Fibroblast of the aortic adventitia (primary cell): ENCODE results near the gene SF3A1. TPM values are rescaled to one million over a fixed set of nuclear protein-coding genes. Genes with fewer than 3 reads are reported as not detected.

Experiments used
- DNase-seq: peaks from one replicate; pipeline ENCODE4 v3.0.0-alpha.2; 2010; ENCODE audit warnings: low read depth
- H3K4me3 ChIP-seq: 2 replicates; pipeline ENCODE4 v1.5.1; 2011; ENCODE audit warnings: low read depth, mild to moderate bottlenecking, control low read depth, low read length, moderate library complexity
- total RNA-seq: library from RNA; depleted of rRNA; stranded (reverse); fragments of >200 nt; gene quantifications from 2 replicates; pipeline ENCODE4 v1.2.3, GENCODE V29; 2012; ENCODE audit warnings: low replicate concordance
- TF ChIP-seq, protein P1 (sequence below): IDR thresholded peaks from 2 replicates; pipeline ENCODE4 v1.5.1; 2011; ENCODE audit warnings: mild to moderate bottlenecking, low read length, control low read depth, inconsistent platforms; ENCODE audit not compliant: insufficient read depth

Gene SF3A1
- total RNA-seq, 1 donor, result 43.7 TPM

GRCh38 chr22:30284172-30284571 lies 72.5 kb downstream of the SF3A1 start:
- TF ChIP-seq, protein P1, sequence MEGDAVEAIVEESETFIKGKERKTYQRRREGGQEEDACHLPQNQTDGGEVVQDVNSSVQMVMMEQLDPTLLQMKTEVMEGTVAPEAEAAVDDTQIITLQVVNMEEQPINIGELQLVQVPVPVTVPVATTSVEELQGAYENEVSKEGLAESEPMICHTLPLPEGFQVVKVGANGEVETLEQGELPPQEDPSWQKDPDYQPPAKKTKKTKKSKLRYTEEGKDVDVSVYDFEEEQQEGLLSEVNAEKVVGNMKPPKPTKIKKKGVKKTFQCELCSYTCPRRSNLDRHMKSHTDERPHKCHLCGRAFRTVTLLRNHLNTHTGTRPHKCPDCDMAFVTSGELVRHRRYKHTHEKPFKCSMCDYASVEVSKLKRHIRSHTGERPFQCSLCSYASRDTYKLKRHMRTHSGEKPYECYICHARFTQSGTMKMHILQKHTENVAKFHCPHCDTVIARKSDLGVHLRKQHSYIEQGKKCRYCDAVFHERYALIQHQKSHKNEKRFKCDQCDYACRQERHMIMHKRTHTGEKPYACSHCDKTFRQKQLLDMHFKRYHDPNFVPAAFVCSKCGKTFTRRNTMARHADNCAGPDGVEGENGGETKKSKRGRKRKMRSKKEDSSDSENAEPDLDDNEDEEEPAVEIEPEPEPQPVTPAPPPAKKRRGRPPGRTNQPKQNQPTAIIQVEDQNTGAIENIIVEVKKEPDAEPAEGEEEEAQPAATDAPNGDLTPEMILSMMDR, result no peak
- no peak for DNase-seq
- H3K4me3 ChIP-seq, result no peak overlapping the region

DNA sequence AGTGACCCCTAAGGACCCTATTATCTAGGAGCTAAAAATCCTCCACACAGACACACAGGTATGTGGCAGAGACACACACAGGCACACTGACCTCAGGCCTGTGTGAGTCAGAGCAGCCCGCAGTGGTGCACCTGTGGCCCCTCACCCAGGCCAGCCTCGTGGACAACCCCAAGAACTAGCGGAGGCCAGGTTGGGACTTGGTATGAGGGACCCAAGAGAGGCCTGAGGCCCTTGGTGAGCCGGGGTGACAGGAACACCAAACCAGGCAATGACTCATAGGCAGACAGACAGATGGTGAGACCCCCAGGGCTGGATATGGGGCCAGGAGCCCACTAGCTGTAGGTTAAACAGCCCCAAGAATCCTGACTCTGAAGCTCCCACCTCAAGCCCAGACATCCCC lies 73.4 kb downstream of the SF3A1 start:
- H3K4me3 ChIP-seq, result no peak overlapping the region
- no peak for DNase-seq

DNA sequence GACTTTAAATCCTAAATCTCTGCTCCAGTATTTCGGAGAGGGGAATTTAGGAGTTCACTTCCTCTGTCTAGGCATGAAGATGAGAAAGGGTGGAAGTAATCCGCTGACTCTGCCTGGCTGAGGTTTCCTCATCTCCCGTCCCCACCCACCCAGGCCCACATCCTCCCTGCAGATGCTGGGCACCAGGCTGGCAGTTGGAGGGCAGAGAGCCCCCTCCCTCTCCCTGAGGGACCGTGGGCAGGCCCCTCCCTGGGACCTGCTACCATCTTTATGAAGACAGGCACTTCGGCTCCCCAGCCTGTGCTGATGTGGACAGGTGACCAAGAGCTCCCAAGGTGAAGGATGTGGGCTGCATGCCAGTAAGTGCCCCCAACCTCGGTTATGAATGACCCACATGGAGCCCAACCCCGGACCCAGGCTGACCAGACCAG lies 74.1 kb downstream of the SF3A1 start:
- H3K4me3 ChIP-seq, result no peak overlapping the region
- no peak for DNase-seq
- TF ChIP-seq, protein P1, result no peak

More for the DNA sequence above, 73.4 kb downstream of the SF3A1 start:
- TF ChIP-seq, protein P1, result no peak

Other genes starting within 250 kb of the SF3A1 start
- gene LIF, start 110.1 kb downstream of the SF3A1 start, total RNA-seq, result 0.57 and 6.2 TPM in 2 replicates
- gene OSM, start 90.0 kb downstream of the SF3A1 start, total RNA-seq, result not detected in 2 replicates
- 0.16 and 4.9 TPM in 2 replicates for gene CASTOR1, start 67.4 kb downstream of the SF3A1 start, total RNA-seq
- gene TBC1D10A, start 30.0 kb downstream of the SF3A1 start, total RNA-seq, result 12.9 and 24.1 TPM in 2 replicates
- gene CCDC157, start 113 bp upstream of the SF3A1 start, total RNA-seq, result 1.2 and 2.6 TPM in 2 replicates
- gene RNF215, start 30.5 kb upstream of the SF3A1 start, total RNA-seq, result 9.1 and 13.0 TPM in 2 replicates
- 5.8 and 14.8 TPM in 2 replicates for gene SEC14L2, start 40.1 kb upstream of the SF3A1 start, total RNA-seq
- gene MTFP1, start 68.9 kb upstream of the SF3A1 start, total RNA-seq, result 0.98 and 5.9 TPM in 2 replicates
- not detected in 2 replicates for gene SEC14L3, start 115.1 kb upstream of the SF3A1 start, total RNA-seq
- gene SEC14L4, start 148.8 kb upstream of the SF3A1 start, total RNA-seq, result not detected in 2 replicates
- 0.09 TPM in 1 of 2 replicates, not detected in the other for gene SEC14L6, start 189.8 kb upstream of the SF3A1 start, total RNA-seq
- gene GAL3ST1, start 217.8 kb upstream of the SF3A1 start, total RNA-seq, result not detected in 2 replicates
- 54.9 and 189 TPM in 2 replicates for gene PES1, start 235.0 kb upstream of the SF3A1 start, total RNA-seq